ENCODE measurements around the gene GBP2. TPM values are rescaled to one million over a fixed set of nuclear protein-coding genes. Genes with fewer than 3 reads are reported as not detected.

The GBP2 gene
- total RNA-seq, 1 donor: 55.0 TPM

- Histone ChIP-seq H3K9me3 (ENCODE audit: low read depth, low read length) (no peaks in the 10 kb centered on the region), H3K4me3 (ENCODE audit: insufficient read depth, low read length) (no peak overlapping the region), H3K4me1 (ENCODE audit: insufficient read depth, low read length) (no peaks in the 10 kb centered on the region), H3K27me3 (ENCODE audit: insufficient read depth, low read length) (no peaks in the 10 kb centered on the region), H4K20me1 (ENCODE audit: insufficient read depth, low read length) (no peaks in the 10 kb centered on the region), H3K4me2 (ENCODE audit: insufficient read depth, low read length) (no peak overlapping the region), H3K27ac (ENCODE audit: low read depth, low read length) (no peak overlapping the region), H3K36me3 (ENCODE audit: insufficient read depth, low read length) (no peaks in the 10 kb centered on the region), H3K79me2 (ENCODE audit: insufficient read depth, low read length) (no peaks in the 10 kb centered on the region), H2AFZ (ENCODE audit: low read length) (no peak overlapping the region)
- no peak for DNase-seq (ENCODE audit: insufficient read length, low spot score, missing footprints)
- no peak for TF ChIP-seq CTCF (IDR thresholded peaks at IDR 0.05; ENCODE audit: extremely low read depth, low read depth, low read length)
These were observed 45.1 kb upstream of the GBP2 start for GRCh38 chr1:89171067-89171438.

- Histone ChIP-seq H3K4me2 (ENCODE audit: insufficient read depth, low read length) (no peak overlapping the region), H3K36me3 (ENCODE audit: insufficient read depth, low read length) (no peaks in the 10 kb centered on the region), H3K9me3 (ENCODE audit: low read depth, low read length) (no peaks in the 10 kb centered on the region), H4K20me1 (ENCODE audit: insufficient read depth, low read length) (no peaks in the 10 kb centered on the region), H2AFZ (ENCODE audit: low read length) (no peak overlapping the region), H3K4me3 (ENCODE audit: insufficient read depth, low read length) (no peak overlapping the region), H3K79me2 (ENCODE audit: insufficient read depth, low read length) (no peaks in the 10 kb centered on the region), H3K4me1 (ENCODE audit: insufficient read depth, low read length) (no peaks in the 10 kb centered on the region), H3K27me3 (ENCODE audit: insufficient read depth, low read length) (no peaks in the 10 kb centered on the region), H3K27ac (ENCODE audit: low read depth, low read length) (no peak overlapping the region)
- no peak for TF ChIP-seq CTCF (IDR thresholded peaks at IDR 0.05; ENCODE audit: extremely low read depth, low read depth, low read length)
- no peak for DNase-seq (ENCODE audit: insufficient read length, low spot score, missing footprints)
These were observed 44.5 kb upstream of the GBP2 start for GRCh38 chr1:89170170-89171066.

- H3K4me2 ChIP-seq (ENCODE audit: insufficient read depth, low read length): no peak overlapping the region
- no peaks in the 10 kb centered on the region for H4K20me1 ChIP-seq (ENCODE audit: insufficient read depth, low read length)
- H2AFZ ChIP-seq (ENCODE audit: low read length): no peak overlapping the region
- no peaks in the 10 kb centered on the region for H3K4me1 ChIP-seq (ENCODE audit: insufficient read depth, low read length)
- H3K79me2 ChIP-seq (ENCODE audit: insufficient read depth, low read length): no peaks in the 10 kb centered on the region
- no peaks in the 10 kb centered on the region for H3K36me3 ChIP-seq (ENCODE audit: insufficient read depth, low read length)
- no peaks in the 10 kb centered on the region for H3K9me3 ChIP-seq (ENCODE audit: low read depth, low read length)
- no peak overlapping the region for H3K4me3 ChIP-seq (ENCODE audit: insufficient read depth, low read length)
- TF ChIP-seq CTCF (IDR thresholded peaks at IDR 0.05; ENCODE audit: extremely low read depth, low read depth, low read length): no peak
- DNase-seq (ENCODE audit: insufficient read length, low spot score, missing footprints): no peak
- H3K27ac ChIP-seq (ENCODE audit: low read depth, low read length): no peak overlapping the region
- no peaks in the 10 kb centered on the region for H3K27me3 ChIP-seq (ENCODE audit: insufficient read depth, low read length)
These were observed 43.3 kb upstream of the GBP2 start for GRCh38 chr1:89169166-89169565.

- no peaks in the 10 kb centered on the region for H3K27me3 ChIP-seq (ENCODE audit: insufficient read depth, low read length)
- no peak for TF ChIP-seq CTCF (IDR thresholded peaks at IDR 0.05; ENCODE audit: extremely low read depth, low read depth, low read length)
- no peak for DNase-seq (ENCODE audit: insufficient read length, low spot score, missing footprints)
- no peak overlapping the region for H3K27ac ChIP-seq (ENCODE audit: low read depth, low read length)
- no peak overlapping the region for H2AFZ ChIP-seq (ENCODE audit: low read length)
- H3K4me2 ChIP-seq (ENCODE audit: insufficient read depth, low read length): no peak overlapping the region
- no peaks in the 10 kb centered on the region for H4K20me1 ChIP-seq (ENCODE audit: insufficient read depth, low read length)
- no peaks in the 10 kb centered on the region for H3K79me2 ChIP-seq (ENCODE audit: insufficient read depth, low read length)
- H3K36me3 ChIP-seq (ENCODE audit: insufficient read depth, low read length): no peaks in the 10 kb centered on the region
- H3K4me1 ChIP-seq (ENCODE audit: insufficient read depth, low read length): no peaks in the 10 kb centered on the region
- H3K4me3 ChIP-seq (ENCODE audit: insufficient read depth, low read length): no peak overlapping the region
- H3K9me3 ChIP-seq (ENCODE audit: low read depth, low read length): no peaks in the 10 kb centered on the region
These were observed 41.8 kb upstream of the GBP2 start for GRCh38 chr1:89167590-89168230.
